Measurements from ENCODE around the gene ANKRD62.
"Not testable (repeated sequence)": the region's sequence is repeated elsewhere in the genome, so short reads cannot be mapped to it uniquely, and the experiment has no call there.

Gene ANKRD62

DNA sequence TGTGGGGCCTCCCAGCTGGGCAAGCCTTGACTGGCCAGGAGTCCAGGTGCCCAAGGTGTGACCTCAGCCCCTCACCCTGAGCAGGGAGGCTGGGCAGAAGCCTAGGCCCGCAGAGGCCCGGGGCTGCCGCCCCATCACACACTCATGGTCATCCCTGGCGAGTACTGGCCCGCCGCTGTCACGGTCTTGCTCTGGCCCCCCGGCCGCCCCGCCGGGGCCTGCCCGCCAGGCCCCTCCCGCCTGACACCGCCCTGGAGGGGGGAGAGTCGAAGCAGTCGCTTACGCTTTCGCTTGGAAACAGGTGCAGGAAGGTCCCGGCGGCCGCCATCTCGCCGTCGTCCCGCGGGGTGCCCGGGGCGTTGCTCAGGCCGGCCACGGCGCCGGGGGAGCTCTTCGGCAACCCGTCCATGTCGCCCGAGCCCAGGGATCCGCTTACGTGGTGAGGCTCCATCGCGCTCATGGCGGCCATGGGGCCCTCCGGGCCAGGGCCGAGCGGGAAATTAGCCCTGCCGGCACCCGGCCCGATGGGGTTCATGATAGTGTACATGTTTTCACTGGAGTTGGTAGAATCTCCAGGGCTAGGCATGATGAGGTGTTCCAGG, 26.6 kb upstream of the ANKRD62 start:
- no peak for DNase-seq

GRCh38 chr18:12067671-12068070, 26.0 kb upstream of the ANKRD62 start:
- DNase-seq, result no peak

- not testable (repeated sequence) for DNase-seq
These were observed 25.2 kb upstream of the ANKRD62 start for GRCh38 chr18:12068316-12068949.

DNA sequence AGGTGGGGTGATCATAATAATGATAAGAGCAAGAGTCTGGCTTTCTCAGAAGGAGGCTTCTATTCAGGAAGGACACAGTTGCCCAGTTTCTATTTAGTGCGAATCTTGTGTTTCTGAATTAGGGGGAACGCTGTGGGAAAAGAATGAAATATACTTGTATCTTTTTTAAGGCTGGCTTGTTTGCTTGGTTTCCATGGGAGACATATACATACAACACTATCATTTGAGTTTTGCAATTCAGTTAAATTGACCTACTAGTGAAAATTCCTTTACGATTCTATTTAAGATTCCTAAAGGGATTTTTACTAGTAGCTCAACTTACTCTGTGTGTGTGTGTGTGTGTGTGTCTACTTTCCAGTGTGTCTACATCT, 24.7 kb upstream of the ANKRD62 start:
- DNase-seq, result no peak

- DNase-seq, result not testable (repeated sequence)
These were observed 22.6 kb upstream of the ANKRD62 start for GRCh38 chr18:12071066-12071465.

- no peak for DNase-seq
These were observed 20.6 kb upstream of the ANKRD62 start for GRCh38 chr18:12072996-12073395.

DNA sequence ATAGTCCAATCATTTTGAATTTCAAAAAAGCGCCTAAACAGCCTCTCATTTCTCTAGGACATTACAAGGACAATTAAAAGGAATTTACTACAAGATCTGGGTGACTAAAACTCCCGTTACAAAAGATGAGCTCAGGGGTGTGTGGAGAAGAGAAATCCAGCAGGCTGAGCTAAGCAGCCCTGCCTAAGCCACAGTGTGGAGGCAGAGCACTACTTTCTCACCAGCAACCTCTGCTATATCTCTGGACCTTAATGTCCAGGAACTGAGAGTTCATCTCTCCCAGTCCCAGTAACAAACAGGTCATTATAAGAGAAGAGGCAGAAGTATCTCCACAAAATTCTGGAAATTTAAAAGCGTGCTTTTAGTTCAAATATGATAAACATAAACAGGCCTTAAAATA, 18.9 kb upstream of the ANKRD62 start:
- no peak for DNase-seq

DNA sequence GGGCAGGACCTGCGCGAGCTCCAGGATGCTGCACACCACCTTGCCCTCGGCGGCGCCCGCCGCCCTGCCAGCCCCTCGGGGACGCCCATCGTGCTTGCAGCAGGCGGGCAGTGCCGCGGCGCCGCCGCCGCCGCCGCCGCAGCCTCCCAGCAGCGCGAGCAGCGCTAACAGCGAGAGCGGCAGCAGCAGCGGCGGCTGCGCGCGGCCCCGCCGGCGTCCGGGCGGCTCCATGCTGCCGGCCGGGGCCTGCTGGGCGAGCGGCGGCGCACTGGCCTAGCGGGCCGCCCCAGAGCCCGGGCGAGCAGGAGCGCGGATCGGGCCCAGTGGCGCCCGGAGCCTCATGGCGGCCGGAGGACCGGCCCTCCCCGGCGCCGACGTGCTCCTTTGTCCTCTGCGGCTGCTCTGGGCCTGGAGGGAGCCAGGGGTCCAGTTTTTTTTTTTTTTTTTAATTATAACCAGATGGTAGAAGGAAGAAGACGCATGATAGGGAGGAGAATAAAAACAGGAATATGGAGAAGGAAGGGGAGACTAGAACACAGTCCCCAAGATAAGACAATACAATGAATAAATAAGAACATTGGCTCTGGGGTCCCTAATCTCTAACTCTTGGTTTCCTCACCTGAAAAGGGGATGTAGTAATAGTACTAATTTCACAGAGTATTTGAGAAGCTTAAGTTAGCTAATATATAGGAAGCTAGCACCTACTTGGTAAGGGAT, 17.1 kb upstream of the ANKRD62 start:
- DNase-seq, result no peak

GRCh38 chr18:12077994-12078393, 15.6 kb upstream of the ANKRD62 start:
- not testable (repeated sequence) for DNase-seq

GRCh38 chr18:12079491-12080237, 14.0 kb upstream of the ANKRD62 start:
- DNase-seq, result no peak

- no peak for DNase-seq
These were observed 8.5 kb upstream of the ANKRD62 start for GRCh38 chr18:12085136-12085535.

DNA sequence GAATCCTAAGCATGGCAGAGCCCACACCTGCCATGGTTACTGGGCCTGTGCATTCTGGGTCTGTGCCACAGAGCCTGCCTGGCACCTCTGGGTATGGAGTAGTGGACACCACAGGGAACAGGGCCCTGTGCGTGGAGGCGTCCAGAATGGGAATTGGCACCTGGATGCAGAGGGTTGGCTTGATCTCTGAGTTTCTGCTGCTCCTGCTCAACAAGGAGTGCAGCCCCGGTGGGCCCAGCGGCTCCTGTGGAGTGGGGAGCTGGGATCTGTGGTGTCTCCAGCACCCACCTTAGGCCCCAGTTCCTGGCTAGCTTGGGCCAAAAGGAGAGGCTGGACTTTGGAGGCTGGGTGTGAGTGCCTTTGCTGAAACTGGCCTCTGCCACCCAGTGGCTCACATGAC, 7.9 kb upstream of the ANKRD62 start:
- DNase-seq, result no peak

DNA sequence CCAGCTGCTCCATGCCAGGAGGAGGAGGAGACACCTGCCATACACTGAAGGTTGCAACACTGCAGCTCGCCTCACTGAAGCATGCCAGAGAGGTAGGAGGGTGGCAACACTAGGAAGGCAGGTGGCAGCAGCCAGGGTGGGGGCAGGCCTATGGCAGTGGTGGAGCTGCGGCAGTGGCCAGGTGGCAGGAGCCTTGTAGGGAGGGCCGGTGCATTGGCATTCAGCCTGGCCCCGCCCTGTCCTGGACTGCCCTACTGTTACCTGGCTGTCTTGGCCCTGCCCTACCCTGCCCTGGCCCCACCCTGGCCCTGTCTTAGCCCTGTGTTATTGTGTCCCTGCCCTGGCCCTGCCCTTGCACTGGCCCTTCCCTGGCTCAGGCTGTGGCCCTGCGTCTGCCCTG, 7.4 kb upstream of the ANKRD62 start:
- no peak for DNase-seq

DNA sequence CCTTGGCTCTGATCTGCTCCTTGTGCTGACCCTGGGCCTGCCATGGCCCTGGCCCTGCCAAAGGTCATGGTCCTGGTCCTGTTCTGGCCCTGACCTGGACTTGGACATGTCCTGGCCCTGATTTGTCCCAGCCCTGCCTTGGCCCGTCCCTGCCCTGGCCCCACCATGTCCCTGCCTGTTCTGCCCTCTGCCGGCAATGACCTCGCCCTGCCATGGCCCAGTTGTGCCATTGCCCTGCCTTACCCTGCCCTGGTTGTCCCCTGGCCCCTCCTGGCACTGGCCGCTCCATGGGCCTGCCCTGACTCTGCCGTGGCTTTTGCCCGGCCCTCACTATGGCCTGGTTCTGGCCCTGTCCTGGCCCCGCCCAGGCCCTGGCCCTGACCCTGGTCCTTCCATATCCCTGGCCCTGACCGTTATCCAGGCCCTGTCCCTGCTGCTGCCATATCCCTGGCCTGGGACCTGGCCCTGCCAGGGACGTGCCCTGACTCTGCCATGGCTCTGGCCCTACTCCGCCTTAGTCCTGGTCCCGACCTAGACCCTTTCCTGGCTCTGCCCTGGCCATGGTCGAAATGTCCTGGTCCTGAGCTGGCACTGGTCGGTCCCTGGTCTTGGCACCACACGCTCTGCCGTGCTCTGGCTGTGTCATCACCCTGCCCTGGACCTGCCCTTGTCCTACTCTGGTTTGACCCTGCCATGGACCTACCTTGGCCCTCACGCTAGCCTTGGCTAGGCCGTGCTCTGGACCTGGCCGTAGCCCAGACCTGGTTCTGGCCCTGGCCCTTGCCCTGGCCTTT, 6.8 kb upstream of the ANKRD62 start:
- DNase-seq, result no peak

GRCh38 chr18:12087471-12088025, 6.1 kb upstream of the ANKRD62 start:
- no peak for DNase-seq

GRCh38 chr18:12088096-12088495, 5.5 kb upstream of the ANKRD62 start:
- DNase-seq, result no peak

DNA sequence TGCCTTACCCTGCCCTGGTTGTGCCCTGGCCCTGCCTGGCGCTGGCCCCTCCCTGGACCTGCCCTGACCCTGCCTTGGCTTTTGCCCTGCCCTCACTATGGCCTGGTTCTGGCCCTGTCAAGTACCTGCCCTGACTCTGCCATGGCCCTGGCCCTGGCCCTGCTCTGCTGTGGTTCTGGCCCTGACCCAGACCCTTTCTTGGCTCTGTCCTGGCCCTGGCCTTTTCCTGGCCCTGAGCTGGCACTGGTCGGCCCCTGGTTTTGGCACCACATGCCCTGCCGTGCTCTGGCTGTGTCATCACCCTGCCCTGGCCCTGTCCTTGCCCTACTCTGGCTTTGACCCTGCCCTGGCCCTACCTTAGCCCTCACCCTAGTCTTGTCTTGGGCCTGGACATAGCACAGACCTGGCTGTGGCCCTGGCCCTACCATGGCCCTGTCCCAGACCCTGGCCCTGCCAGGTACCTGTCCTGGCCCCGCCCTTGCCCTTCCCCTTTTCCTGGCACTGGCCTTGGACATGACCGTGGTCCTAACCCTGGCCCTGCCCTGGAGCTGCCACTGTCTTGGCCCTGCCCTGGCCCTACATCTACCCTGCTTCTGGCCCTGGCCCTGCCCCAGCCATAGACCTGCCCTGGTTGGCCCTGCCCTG, 4.8 kb upstream of the ANKRD62 start:
- no peak for DNase-seq

- no peak for DNase-seq
These were observed 2.0 kb upstream of the ANKRD62 start for GRCh38 chr18:12091538-12092141.

- DNase-seq, result no peak
These were observed 1.0 kb upstream of the ANKRD62 start for GRCh38 chr18:12092398-12093229.

GRCh38 chr18:12098374-12098773, 4.7 kb downstream of the ANKRD62 start:
- no peak for DNase-seq

DNA sequence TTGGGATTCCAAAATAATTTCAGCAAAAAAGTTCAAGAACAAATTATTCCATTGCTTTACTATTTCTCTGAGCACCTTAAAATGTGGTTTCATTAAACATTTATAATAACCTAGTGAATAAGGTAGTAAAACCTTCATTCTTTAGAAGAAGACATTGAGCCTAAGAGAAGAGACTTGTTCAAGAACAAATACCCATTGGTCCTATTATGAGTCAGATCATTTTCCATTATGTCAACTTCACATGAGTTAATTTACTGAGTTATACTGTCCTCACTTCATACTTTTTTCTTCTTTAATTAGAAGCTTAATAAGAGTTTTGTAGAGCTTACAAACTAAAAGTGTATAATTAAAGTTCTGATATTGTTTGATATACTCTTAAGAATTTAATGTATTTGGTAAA, 5.5 kb downstream of the ANKRD62 start:
- DNase-seq, result no peak
